Measurements from ENCODE around the gene MYO9A.

Gene MYO9A

GRCh38 chr15:71889385-71889784 is 228.6 kb downstream of the MYO9A start:
- DNase-seq (ENCODE audit: low read depth in 1 of 2, low spot score in 1 of 2): no peak

DNA sequence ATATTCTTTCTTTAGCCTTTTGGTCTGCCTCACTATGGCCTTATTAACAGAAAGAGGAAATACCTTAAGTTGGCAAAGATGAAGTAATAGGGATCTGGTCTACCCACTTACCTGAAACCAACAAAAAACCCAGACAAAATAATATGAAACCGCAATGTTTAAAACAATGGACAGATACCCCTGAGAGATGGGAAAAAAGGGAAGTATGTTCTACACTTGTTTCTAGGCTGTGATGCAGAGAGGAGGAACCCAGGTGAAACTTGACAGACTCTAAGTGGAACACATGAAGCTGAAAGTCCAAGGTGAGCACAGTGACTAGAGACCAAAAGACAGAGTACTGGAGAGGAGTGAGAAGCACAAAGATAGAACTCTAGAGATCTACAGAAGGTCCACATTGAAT is 229.2 kb downstream of the MYO9A start:
- Histone ChIP-seq H3K27me3 (ENCODE audit: insufficient read depth, poor library complexity, severe bottlenecking) (no peaks in the 10 kb centered on the region), H3K4me3 (replicated peaks; ENCODE audit: insufficient read depth, low read length) (no peak overlapping the region), H3K27ac (replicated peaks) (no peak overlapping the region)
- DNase-seq (ENCODE audit: low read depth in 1 of 2, low spot score in 1 of 2): no peak
- TF ChIP-seq SPI1 (IDR thresholded peaks at IDR 0.05; ENCODE audit: borderline replicate concordance, low read depth) (no peak), GABPA (IDR thresholded peaks at IDR 0.05; ENCODE audit: low read depth) (no peak), POLR2AphosphoS5 (IDR thresholded peaks at IDR 0.05; ENCODE audit: low read depth) (no peak)
- TF ChIP-seq, protein P1, sequence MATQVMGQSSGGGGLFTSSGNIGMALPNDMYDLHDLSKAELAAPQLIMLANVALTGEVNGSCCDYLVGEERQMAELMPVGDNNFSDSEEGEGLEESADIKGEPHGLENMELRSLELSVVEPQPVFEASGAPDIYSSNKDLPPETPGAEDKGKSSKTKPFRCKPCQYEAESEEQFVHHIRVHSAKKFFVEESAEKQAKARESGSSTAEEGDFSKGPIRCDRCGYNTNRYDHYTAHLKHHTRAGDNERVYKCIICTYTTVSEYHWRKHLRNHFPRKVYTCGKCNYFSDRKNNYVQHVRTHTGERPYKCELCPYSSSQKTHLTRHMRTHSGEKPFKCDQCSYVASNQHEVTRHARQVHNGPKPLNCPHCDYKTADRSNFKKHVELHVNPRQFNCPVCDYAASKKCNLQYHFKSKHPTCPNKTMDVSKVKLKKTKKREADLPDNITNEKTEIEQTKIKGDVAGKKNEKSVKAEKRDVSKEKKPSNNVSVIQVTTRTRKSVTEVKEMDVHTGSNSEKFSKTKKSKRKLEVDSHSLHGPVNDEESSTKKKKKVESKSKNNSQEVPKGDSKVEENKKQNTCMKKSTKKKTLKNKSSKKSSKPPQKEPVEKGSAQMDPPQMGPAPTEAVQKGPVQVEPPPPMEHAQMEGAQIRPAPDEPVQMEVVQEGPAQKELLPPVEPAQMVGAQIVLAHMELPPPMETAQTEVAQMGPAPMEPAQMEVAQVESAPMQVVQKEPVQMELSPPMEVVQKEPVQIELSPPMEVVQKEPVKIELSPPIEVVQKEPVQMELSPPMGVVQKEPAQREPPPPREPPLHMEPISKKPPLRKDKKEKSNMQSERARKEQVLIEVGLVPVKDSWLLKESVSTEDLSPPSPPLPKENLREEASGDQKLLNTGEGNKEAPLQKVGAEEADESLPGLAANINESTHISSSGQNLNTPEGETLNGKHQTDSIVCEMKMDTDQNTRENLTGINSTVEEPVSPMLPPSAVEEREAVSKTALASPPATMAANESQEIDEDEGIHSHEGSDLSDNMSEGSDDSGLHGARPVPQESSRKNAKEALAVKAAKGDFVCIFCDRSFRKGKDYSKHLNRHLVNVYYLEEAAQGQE (IDR thresholded peaks at IDR 0.05; ENCODE audit: insufficient replicate concordance, low read depth): no peak
- TF ChIP-seq, protein P2, sequence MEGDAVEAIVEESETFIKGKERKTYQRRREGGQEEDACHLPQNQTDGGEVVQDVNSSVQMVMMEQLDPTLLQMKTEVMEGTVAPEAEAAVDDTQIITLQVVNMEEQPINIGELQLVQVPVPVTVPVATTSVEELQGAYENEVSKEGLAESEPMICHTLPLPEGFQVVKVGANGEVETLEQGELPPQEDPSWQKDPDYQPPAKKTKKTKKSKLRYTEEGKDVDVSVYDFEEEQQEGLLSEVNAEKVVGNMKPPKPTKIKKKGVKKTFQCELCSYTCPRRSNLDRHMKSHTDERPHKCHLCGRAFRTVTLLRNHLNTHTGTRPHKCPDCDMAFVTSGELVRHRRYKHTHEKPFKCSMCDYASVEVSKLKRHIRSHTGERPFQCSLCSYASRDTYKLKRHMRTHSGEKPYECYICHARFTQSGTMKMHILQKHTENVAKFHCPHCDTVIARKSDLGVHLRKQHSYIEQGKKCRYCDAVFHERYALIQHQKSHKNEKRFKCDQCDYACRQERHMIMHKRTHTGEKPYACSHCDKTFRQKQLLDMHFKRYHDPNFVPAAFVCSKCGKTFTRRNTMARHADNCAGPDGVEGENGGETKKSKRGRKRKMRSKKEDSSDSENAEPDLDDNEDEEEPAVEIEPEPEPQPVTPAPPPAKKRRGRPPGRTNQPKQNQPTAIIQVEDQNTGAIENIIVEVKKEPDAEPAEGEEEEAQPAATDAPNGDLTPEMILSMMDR (IDR thresholded peaks at IDR 0.05; ENCODE audit: insufficient read depth, low read length): no peak

More at GRCh38 chr15:71889385-71889784, 228.6 kb downstream of the MYO9A start:
- TF ChIP-seq, protein P1 (IDR thresholded peaks at IDR 0.05; ENCODE audit: insufficient replicate concordance, low read depth): no peak
- TF ChIP-seq, protein P2 (IDR thresholded peaks at IDR 0.05; ENCODE audit: insufficient read depth, low read length): no peak
- no peak for TF ChIP-seq GABPA (IDR thresholded peaks at IDR 0.05; ENCODE audit: low read depth)
- no peak for TF ChIP-seq POLR2AphosphoS5 (IDR thresholded peaks at IDR 0.05; ENCODE audit: low read depth)
- no peak for TF ChIP-seq SPI1 (IDR thresholded peaks at IDR 0.05; ENCODE audit: borderline replicate concordance, low read depth)
- no peaks in the 10 kb centered on the region for H3K27me3 ChIP-seq (ENCODE audit: insufficient read depth, poor library complexity, severe bottlenecking)
- no peak overlapping the region for H3K27ac ChIP-seq (replicated peaks)
- no peak overlapping the region for H3K4me3 ChIP-seq (replicated peaks; ENCODE audit: insufficient read depth, low read length)

DNA sequence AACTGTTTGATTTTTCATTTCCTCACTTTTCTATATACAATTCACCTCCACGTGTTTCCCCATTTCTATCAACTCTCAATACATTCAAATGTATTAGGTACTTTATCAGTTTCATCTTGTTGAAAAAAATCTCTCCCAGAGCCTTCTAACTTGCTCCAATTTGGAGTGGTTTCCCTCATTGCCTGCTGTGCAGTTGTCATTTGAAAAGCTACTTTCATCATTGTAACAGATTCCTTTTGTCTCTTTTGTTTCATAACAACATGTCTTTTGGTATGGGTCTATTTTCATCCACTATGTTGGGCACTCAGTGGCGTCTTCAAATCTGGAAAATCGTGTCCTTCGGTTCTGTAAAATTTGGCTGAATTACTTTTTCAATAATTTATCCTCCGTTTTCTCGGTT is 232.6 kb downstream of the MYO9A start:
- no peak overlapping the region for H3K4me3 ChIP-seq (replicated peaks; ENCODE audit: insufficient read depth, low read length)
- DNase-seq (ENCODE audit: low read depth in 1 of 2, low spot score in 1 of 2): no peak
- no peaks in the 10 kb centered on the region for H3K27me3 ChIP-seq (ENCODE audit: insufficient read depth, poor library complexity, severe bottlenecking)
- TF ChIP-seq GABPA (IDR thresholded peaks at IDR 0.05; ENCODE audit: low read depth): no peak
- TF ChIP-seq POLR2AphosphoS5 (IDR thresholded peaks at IDR 0.05; ENCODE audit: low read depth): no peak
- no peak for TF ChIP-seq SPI1 (IDR thresholded peaks at IDR 0.05; ENCODE audit: borderline replicate concordance, low read depth)
- TF ChIP-seq, protein P1 (IDR thresholded peaks at IDR 0.05; ENCODE audit: insufficient replicate concordance, low read depth): no peak
- TF ChIP-seq, protein P2 (IDR thresholded peaks at IDR 0.05; ENCODE audit: insufficient read depth, low read length): no peak
- no peak overlapping the region for H3K27ac ChIP-seq (replicated peaks)
